H1 (cell line): ENCODE data around the gene GOLGA6L10. TPM values are rescaled to one million over a fixed set of nuclear protein-coding genes. Genes with fewer than 3 reads are reported as not detected.
"Not testable (repeated sequence)": the region's sequence is repeated elsewhere in the genome, so short reads cannot be mapped to it uniquely, and the experiment has no call there.

Experiments
- CTCF ChIA-PET: fragments of 300-600 bp; sonication (Branson Sonifier 250); formaldehyde crosslinking; loops from one replicate; lab custom pipeline; 2021; ENCODE audit not compliant: partially characterized antibody; lab: Charles Lee
- POLR2A ChIA-PET: fragments of 300-600 bp; sonication (Branson Sonifier 250); formaldehyde crosslinking; loops from one replicate; lab custom pipeline; 2021; ENCODE audit warnings: inconsistent platforms; ENCODE audit not compliant: partially characterized antibody; lab: Charles Lee
- DNase-seq, 2 experiments: peaks; one replicate each; pipeline versions ENCODE4 v3.0.0 to v3.0.0-alpha.2; 2010 to 2022; ENCODE audit warnings: low spot score in 2 of 2, low read depth in 1 of 2, mixed read lengths in 1 of 2
- FAIRE-seq: peaks from 2 replicates; lab custom pipeline; 2011; peaks lifted over from hg19 to GRCh38; lab: Jason Lieb, UNC
- H2AFZ ChIP-seq: 2 replicates; pipeline ENCODE4 v1.8.1; 2012; ENCODE audit warnings: low read length, inconsistent platforms
- H2AK5ac ChIP-seq: 2 replicates; pipeline ENCODE4 v1.6.1; 2013; ENCODE audit warnings: low read depth, low read length
- H2BK120ac ChIP-seq: replicated peaks from 2 replicates; pipeline ENCODE3; 2013; ENCODE audit warnings: low read depth, low read length, inconsistent platforms
- H2BK12ac ChIP-seq: 2 replicates; pipeline ENCODE4 v1.6.1; 2013; ENCODE audit warnings: low read depth, low read length
- H2BK15ac ChIP-seq: 2 replicates; pipeline ENCODE4 v1.6.1; 2013; ENCODE audit warnings: low read length
- H2BK20ac ChIP-seq: 2 replicates; pipeline ENCODE4 v1.6.1; 2013; ENCODE audit warnings: low read length
- H2BK5ac ChIP-seq: 2 replicates; pipeline ENCODE4 v1.6.1; 2013; ENCODE audit warnings: low read depth, low read length
- H3K14ac ChIP-seq: 2 replicates; pipeline ENCODE4 v1.6.1; 2013; ENCODE audit warnings: inconsistent platforms; ENCODE audit not compliant: insufficient read length
- H3K18ac ChIP-seq: 2 replicates; pipeline ENCODE4 v1.6.1; 2013; ENCODE audit warnings: low read length; ENCODE audit errors: extremely low read depth
- H3K23ac ChIP-seq: 2 replicates; pipeline ENCODE4 v1.6.1; 2013; ENCODE audit warnings: inconsistent platforms; ENCODE audit not compliant: insufficient read length
- H3K23me2 ChIP-seq: 2 replicates; pipeline ENCODE4 v1.6.1; 2013; ENCODE audit warnings: low read depth, low read length
- H3K27ac ChIP-seq: 2 replicates; pipeline ENCODE4 v1.6.1; 2011; ENCODE audit warnings: low read depth, low read length, inconsistent platforms
- H3K27me3 ChIP-seq, 4 experiments: replicated peaks in 1 of 4; 1 replicate in 1 of 4; 2 replicates in 3 of 4; pipeline versions ENCODE4 v1.6.1 to v1.8.1; 2011 to 2013; ENCODE audit warnings: low read length in 3 of 4, mild to moderate bottlenecking in 3 of 4, inconsistent platforms in 2 of 4, mixed read lengths in 2 of 4, moderate library complexity in 1 of 4; ENCODE audit not compliant: control insufficient read depth in 3 of 4, insufficient read depth in 3 of 4; ENCODE audit errors: extremely low read depth in 1 of 4
- H3K36me3 ChIP-seq, 4 experiments: 2 replicates each; pipeline versions ENCODE4 v1.6.1 to v1.8.1; 2011 to 2013; ENCODE audit warnings: mild to moderate bottlenecking in 4 of 4, low read length in 3 of 4, moderate library complexity in 2 of 4, control low read depth in 1 of 4, inconsistent platforms in 1 of 4; ENCODE audit not compliant: insufficient read depth in 4 of 4, control insufficient read depth in 2 of 4
- H3K4ac ChIP-seq: replicated peaks from 2 replicates; pipeline ENCODE3; 2013; ENCODE audit warnings: low read length, low read depth, mixed read lengths, inconsistent platforms; ENCODE audit not compliant: insufficient read length
- H3K4me1 ChIP-seq, 4 experiments: replicated peaks in 1 of 4; 1 replicate in 1 of 4; 2 replicates in 3 of 4; pipeline versions ENCODE4 v1.6.1 to v1.8.1; 2011 to 2013; ENCODE audit warnings: low read length in 3 of 4, inconsistent platforms in 2 of 4, mixed read lengths in 1 of 4; ENCODE audit not compliant: insufficient read depth in 4 of 4, control insufficient read depth in 3 of 4
- H3K4me2 ChIP-seq, 2 experiments: 2 replicates each; pipeline versions ENCODE4 v1.6.1 to v1.8.1; 2011 to 2013; ENCODE audit warnings: low read depth in 2 of 2, low read length in 2 of 2, control low read depth in 1 of 2, inconsistent platforms in 1 of 2, mild to moderate bottlenecking in 1 of 2; ENCODE audit not compliant: insufficient read depth in 1 of 2
- H3K4me3 ChIP-seq, 4 experiments: fragments of 200-600, 300-600 bp in 1 of 4; sonication (generic), shearing (Covaris generic), sonication (Bioruptor Twin) in 1 of 4; 2 replicates each; pipeline versions ENCODE4 v1.5.1 to v1.8.1; 2011 to 2016; ENCODE audit warnings: low read length in 4 of 4, low read depth in 3 of 4, control low read depth in 2 of 4, inconsistent platforms in 2 of 4, mild to moderate bottlenecking in 2 of 4, mixed read lengths in 1 of 4, moderate library complexity in 1 of 4; ENCODE audit not compliant: insufficient read depth in 2 of 4; ENCODE audit errors: extremely low read depth in 1 of 4
- H3K56ac ChIP-seq: replicated peaks from 2 replicates; pipeline ENCODE3; 2013; ENCODE audit warnings: low read depth, mild to moderate bottlenecking, mixed read lengths, low read length, inconsistent platforms; ENCODE audit not compliant: insufficient read length
- H3K79me1 ChIP-seq: 2 replicates; pipeline ENCODE4 v1.6.1; 2013; ENCODE audit warnings: low read depth, low read length, control low read depth
- H3K79me2 ChIP-seq, 2 experiments: 2 replicates each; pipeline versions ENCODE4 v1.6.1 to v1.8.1; 2012 to 2013; ENCODE audit warnings: low read length in 2 of 2, mild to moderate bottlenecking in 2 of 2, inconsistent platforms in 1 of 2; ENCODE audit not compliant: insufficient read depth in 2 of 2, control insufficient read depth in 1 of 2
- H3K9ac ChIP-seq, 4 experiments: replicated peaks in 1 of 4; 1 replicate in 1 of 4; 2 replicates in 3 of 4; pipeline versions ENCODE4 v1.6.1 to v1.8.1; 2011 to 2013; ENCODE audit warnings: low read depth in 3 of 4, low read length in 3 of 4, control low read depth in 2 of 4, mild to moderate bottlenecking in 2 of 4, moderate library complexity in 2 of 4, inconsistent platforms in 1 of 4; ENCODE audit errors: extremely low read depth in 1 of 4
- H3K9me3 ChIP-seq, 2 experiments: 2 replicates each; pipeline versions ENCODE4 v1.6.1 to v1.8.1; 2012 to 2013; ENCODE audit warnings: mild to moderate bottlenecking in 2 of 2, moderate library complexity in 2 of 2, control low read depth in 1 of 2, inconsistent platforms in 1 of 2, low read depth in 1 of 2, low read length in 1 of 2, mixed read lengths in 1 of 2; ENCODE audit not compliant: insufficient read depth in 2 of 2
- H4K20me1 ChIP-seq, 2 experiments: replicated peaks in 1 of 2; 2 replicates each; pipeline versions ENCODE3 to v1.8.1; 2011 to 2013; ENCODE audit warnings: inconsistent platforms in 2 of 2, low read length in 2 of 2, mild to moderate bottlenecking in 1 of 2; ENCODE audit not compliant: insufficient read depth in 2 of 2, control insufficient read depth in 1 of 2
- H4K5ac ChIP-seq: 2 replicates; pipeline ENCODE4 v1.6.1; 2013; ENCODE audit warnings: low read length, low read depth, mixed read lengths, inconsistent platforms; ENCODE audit not compliant: insufficient read length
- H4K8ac ChIP-seq: 2 replicates; pipeline ENCODE4 v1.8.0; 2013; ENCODE audit warnings: mild to moderate bottlenecking, moderate library complexity, low read length, inconsistent platforms; ENCODE audit not compliant: insufficient read depth; ENCODE audit errors: extremely low read depth
- H4K91ac ChIP-seq: replicated peaks from 2 replicates; pipeline ENCODE3; 2013; ENCODE audit warnings: low read length, mixed read lengths, inconsistent platforms; ENCODE audit not compliant: insufficient read length
- WGBS, 2 experiments: shearing (Covaris generic) in 1 of 2; methylation state at CpG; one replicate each; pipeline versions ENCODE4 v1.1.6 to v1.1.7; 2013 to 2015; ENCODE audit warnings: low lambda C conversion rate in 2 of 2, mixed read lengths in 2 of 2, inconsistent platforms in 1 of 2, low coverage in 1 of 2, missing lambda C conversion rate in 1 of 2; ENCODE audit not compliant: insufficient replicate concordance in 2 of 2, insufficient coverage in 1 of 2, insufficient read length in 1 of 2; ENCODE audit errors: extremely low coverage in 1 of 2, missing lambda C conversion rate in 1 of 2; 5-methylcytosine and 5-hydroxymethylcytosine counted together
- polyA plus RNA-seq, 7 experiments: library from polyadenylated mRNA; depleted of rRNA in 3 of 7; stranded (reverse) in 5 of 7; unstranded in 2 of 7; fragments of >200 nt in 5 of 7; fragments of 200-250 nt in 2 of 7; gene quantifications; 1 replicate in 5 of 7; 2 replicates in 1 of 7; 4 replicates in 1 of 7; pipeline versions ENCODE4 v1.2.1 to v1.2.3, GENCODE V29; 2011 to 2013; ENCODE audit warnings: missing spikeins in 2 of 7, mixed read lengths in 2 of 7
- total RNA-seq: library from RNA; stranded (reverse); fragmentation: NEBNext Ultra II Directional; extraction: Animal tissue kit (Norgen Biotek cat#: 25700); gene quantifications from 2 replicates; pipeline ENCODE4 v1.2.1, GENCODE V29; 2021

GOLGA6L10 gene
- total and polyA plus RNA-seq, 2 of the 8 experiments (the other 6 are each of a cell fraction or from before 2014, with no cell fraction given) = 0.91 to 4.0 TPM

- H2BK20ac ChIP-seq, H4K91ac ChIP-seq, FAIRE-seq, H3K18ac ChIP-seq, DNase-seq, H2BK12ac ChIP-seq, H3K36me3 ChIP-seq, H2AK5ac ChIP-seq, H3K4me1 ChIP-seq, H3K27ac ChIP-seq, H4K5ac ChIP-seq, CTCF ChIA-PET, H3K79me1 ChIP-seq, POLR2A ChIA-PET, H3K27me3 ChIP-seq, H3K23me2 ChIP-seq, H3K9me3 ChIP-seq, H2BK120ac ChIP-seq, H3K56ac ChIP-seq, H2AFZ ChIP-seq, H2BK15ac ChIP-seq, H2BK5ac ChIP-seq, H3K14ac ChIP-seq, H3K4ac ChIP-seq, H3K9ac ChIP-seq, H3K4me3 ChIP-seq, H3K4me2 ChIP-seq, H4K20me1 ChIP-seq, H4K8ac ChIP-seq, H3K23ac ChIP-seq: not testable (repeated sequence)
- 81% methylated on average over 1 of the region's 1 CpG; no CpG with 5 or more reads in 1 of the 2 experiments for WGBS, 2 experiments
- H3K79me2 ChIP-seq = peaks cover 0 to 30% of the 10 kb centered on the region in 2 experiments; a peak in 2 of 4 replicates
Observed at GRCh38 chr15:82392077-82392476, 42.8 kb upstream of the GOLGA6L10 start.

- 97% methylated on average over 3 of the region's 3 CpGs; no CpG with 5 or more reads in 1 of the 2 experiments for WGBS, 2 experiments
- H2BK5ac ChIP-seq, H4K20me1 ChIP-seq, H3K4ac ChIP-seq, H3K79me1 ChIP-seq, H3K4me2 ChIP-seq, H3K27ac ChIP-seq, H2AK5ac ChIP-seq, H2BK120ac ChIP-seq, H3K36me3 ChIP-seq, H3K4me1 ChIP-seq, H3K9me3 ChIP-seq, H3K18ac ChIP-seq, H2BK15ac ChIP-seq, H4K91ac ChIP-seq, DNase-seq, H4K8ac ChIP-seq, H2BK12ac ChIP-seq, H2AFZ ChIP-seq, CTCF ChIA-PET, H3K4me3 ChIP-seq, H3K23ac ChIP-seq, FAIRE-seq, H3K27me3 ChIP-seq, H3K9ac ChIP-seq, H2BK20ac ChIP-seq, H3K14ac ChIP-seq, H3K23me2 ChIP-seq, H4K5ac ChIP-seq, POLR2A ChIA-PET, H3K56ac ChIP-seq: not testable (repeated sequence)
- H3K79me2 ChIP-seq = peaks cover 0 to 36% of the 10 kb centered on the region in 2 experiments; a peak in 2 of 4 replicates
Observed at GRCh38 chr15:82390152-82390551, 40.9 kb upstream of the GOLGA6L10 start.
